Stimulated activated CD4-positive, alpha-beta T cell treated with anti-CD3 and anti-CD28 coated beads, Interleukin-4, amount 100 ng/mL, for 48 hours (primary cell): ENCODE data around the gene HSF2BP.
A peak's percentile ranks its signal among the peaks of the same experiment; 100 is the strongest.
"Not testable (repeated sequence)": the region's sequence is repeated elsewhere in the genome, so short reads cannot be mapped to it uniquely, and the experiment has no call there.

Experiments used
- DNase-seq, 2 donors: peaks; one replicate each; pipeline ENCODE4 v3.0.0-alpha.2; 2020; ENCODE audit warnings: low read depth in 2 of 2

HSF2BP gene

DNA sequence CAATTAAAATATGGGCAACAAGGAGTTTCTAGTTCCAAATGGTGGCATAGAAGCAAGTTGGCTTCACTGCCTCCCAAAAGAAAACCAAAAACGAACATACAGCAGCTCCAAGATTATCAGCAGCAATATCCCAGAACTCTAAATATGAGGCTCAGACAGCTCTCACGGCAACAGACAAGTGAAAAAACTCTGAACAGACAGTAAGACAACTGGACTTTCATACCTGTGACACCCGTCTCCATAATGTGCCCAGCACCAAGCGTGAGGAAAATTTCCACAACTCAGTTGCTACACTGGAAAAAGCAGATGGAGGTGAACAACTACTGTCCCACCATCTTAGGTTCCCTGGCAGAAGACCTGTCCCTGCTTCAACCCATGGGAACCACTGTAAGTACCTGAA, 39.9 kb downstream of the HSF2BP start:
- DNase-seq: no peak

DNA sequence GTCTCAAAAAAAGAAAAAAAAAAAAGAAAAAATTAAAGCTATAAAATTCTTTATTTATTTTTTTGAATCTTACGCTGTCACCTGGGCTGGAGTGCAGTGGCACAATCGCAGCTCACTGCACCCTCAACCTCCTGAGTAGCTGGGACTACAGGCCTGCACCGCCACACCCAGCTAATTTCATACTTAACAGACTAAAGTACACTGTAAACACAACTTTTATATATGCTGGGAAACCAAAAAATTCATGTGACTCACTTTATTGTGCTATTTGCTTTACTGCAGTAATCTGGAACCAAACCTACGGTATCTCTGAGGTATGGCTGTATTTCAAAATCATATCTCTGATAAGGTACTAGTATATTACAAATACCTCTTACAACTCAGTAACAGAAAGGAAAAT, 40.3 kb downstream of the HSF2BP start:
- no peak for DNase-seq

DNA sequence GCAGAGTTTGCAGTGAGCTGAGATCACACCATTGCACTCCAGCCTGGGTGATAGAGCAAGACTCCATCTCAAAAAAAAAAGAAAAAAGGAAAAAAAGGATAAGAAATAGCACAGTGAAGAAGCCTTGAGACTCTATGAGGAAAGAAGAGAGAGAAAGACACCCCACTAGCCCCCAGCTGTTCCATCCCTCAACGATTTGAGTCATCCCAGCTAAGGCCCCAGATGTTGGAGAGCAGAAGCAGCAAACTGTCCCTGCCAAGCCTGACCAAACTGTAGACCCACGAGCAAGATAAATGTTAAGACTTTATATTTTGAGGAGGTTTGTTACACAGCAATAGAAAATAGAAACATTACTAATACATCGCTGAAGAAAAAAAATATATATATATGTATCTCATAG, 42.4 kb downstream of the HSF2BP start:
- DNase-seq: not testable (repeated sequence)

DNA sequence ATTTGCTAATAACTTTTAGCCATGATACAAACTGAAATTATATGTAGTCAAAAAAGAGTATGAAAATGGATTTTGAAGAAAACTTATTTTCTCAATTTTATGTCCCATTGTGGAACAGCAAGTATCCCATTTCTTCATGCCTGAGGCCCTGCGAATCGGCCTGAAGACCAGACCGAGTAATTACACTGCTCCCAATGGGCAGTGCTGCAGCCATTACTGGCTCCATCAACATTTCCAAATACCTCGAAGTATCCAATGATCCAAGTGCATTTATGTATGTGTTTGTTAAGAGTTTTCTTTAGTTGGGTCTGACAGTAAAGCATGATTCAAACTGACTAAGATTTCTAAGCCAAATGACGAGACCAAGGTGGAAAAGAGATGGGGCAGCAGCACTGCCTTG, 44.4 kb downstream of the HSF2BP start:
- DNase-seq: no peak

DNA sequence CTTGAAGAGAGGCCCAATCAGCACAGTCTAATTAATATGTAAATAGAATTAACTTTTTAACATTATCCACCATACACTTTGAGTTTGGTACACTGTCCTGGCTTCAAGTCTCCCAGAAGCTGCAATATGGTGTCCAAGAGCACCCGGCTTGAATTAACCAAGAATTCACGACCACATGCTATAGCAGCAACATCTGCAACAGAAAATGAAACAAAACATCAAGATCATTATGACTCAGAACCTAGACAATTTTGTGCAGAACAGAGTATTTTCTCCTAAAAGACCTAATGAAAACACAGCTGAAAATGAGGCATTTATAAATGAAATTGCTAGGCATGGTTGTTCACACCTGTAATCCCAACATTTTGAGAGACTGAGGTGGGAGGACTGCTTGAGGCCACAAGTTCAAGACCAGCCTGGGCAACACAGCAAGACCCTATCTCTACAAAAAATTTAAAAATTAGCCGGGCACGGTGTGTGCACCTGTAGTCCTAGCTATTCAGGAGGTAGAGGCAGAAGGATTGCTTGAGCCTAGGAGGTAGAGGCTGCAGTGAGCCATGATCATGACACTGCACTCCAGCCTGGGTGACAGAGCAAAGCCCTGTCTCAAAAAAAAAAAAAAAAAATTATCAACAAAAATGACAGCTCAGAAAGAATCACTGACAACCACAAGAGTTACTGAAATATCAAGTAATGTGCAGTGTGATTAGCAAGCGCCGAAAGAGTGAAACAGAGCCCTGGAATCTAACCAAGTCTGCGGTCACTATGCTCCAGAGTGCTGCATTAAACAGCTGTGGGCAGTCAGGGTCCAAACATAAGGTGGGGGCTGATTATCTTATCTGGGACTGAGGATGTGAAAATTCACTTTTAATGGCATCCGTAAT, 45.3 kb downstream of the HSF2BP start:
- no peak for DNase-seq

DNA sequence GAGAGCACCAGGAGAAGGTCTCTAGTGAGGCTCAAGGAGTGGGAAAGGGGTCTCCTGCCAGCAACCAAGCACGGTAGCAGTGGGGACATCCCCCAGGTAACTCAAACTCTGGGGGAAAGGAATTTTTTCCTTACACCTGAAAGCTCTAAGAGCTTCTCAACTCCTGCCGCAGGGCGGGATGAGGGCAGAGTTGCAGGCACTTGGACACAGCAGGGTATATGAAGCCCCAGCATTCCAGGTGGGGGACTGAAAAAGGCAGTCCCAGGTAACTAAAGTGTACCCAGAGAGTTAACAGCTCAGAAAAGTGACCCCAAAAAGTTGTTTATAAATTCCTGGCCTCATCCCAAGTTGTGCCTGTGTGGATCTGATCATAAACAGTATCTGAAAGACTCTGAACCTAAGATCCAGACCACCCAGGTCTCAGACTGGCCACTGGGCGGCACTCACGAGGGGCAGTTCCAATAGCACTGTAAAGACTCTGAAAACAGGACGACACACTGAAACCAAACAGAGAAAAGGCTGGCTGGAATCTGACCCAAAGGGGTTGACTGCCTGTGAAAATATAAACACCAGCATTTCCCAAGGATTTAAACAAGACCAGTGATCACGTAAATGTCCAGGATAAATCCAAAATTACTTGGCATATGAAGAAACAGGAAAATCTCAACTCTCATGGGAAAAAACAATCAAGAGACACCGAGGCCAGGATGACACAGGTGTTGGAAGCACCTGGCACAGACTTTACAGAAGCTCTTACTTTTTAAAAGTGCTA, 47.5 kb downstream of the HSF2BP start:
- DNase-seq: peak; percentile 6 to 9

DNA sequence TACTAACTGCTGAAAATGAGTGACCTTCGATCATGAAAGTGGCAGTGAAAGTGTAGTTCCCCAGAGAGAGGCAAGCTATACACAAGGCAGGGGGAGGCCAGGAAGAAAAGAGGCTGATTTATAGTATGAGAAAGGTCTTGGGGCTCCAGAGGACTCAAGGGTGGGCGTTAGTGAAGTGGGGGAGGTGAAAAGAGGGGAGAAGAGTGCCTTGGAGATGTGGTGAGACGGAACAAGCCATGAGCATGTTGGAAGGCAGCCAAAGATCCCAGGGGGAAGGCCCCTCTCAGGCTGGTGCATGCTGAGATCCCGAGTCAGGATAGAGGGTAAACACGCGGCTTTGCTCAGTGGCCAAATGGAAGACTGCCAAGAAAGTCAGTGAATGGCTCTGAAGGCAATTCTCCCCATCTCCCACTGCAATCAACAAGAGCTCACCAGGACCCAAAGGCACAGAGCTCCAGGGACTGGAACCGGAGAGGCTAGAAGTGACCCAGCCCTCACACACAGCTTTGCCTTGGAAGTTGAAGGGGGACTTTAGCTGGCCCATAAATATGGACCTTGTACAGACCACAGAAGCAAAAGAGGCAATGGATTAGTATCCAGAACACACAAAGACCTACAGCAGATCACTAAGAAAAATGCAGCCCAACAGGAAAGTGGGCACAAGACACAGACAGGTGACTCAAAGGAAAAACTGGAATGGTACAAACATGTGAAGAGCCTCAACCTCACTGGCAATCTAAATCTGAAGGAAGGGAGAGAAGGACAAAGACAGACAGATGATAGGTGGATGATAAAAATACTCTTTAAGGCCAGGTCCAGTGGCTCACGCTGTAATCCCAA, 49.6 kb downstream of the HSF2BP start:
- no peak for DNase-seq

DNA sequence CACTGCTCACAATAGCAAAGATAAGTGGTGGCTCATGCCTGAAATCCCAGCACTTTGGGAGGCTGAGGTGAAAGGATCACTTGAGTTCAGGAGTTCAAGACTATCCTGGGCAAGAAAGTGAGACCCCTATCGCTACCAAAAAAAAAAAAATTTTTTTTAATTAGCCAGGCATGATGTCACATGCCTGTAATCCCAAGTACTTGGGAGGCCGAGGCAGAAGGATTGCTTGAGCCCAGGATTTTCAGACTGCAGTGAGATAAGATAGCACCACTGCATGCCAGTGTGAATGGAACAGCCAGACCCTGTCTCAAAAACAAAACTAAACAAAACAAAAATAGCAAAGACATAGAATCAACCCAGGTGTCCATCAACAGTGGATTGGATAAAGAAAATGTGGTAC, 50.6 kb downstream of the HSF2BP start:
- no peak for DNase-seq

DNA sequence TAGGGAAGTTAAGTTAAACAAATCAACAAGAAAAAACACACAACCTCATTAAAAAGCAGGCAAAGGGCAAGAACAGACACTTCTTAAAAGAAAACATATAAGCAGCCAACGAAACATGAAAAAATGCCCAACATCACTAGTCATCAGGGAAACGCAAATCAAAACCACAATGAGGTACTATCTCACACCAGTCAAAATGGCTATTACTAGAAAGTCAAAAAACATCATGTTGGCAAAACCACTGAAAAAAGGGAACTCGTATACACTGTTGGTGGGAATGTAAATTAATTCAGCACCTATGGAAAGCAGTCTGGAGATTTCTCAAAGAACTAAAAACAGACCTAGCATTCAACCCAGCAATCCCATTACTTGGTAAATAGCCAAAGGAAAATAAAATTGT, 51.1 kb downstream of the HSF2BP start:
- no peak for DNase-seq

DNA sequence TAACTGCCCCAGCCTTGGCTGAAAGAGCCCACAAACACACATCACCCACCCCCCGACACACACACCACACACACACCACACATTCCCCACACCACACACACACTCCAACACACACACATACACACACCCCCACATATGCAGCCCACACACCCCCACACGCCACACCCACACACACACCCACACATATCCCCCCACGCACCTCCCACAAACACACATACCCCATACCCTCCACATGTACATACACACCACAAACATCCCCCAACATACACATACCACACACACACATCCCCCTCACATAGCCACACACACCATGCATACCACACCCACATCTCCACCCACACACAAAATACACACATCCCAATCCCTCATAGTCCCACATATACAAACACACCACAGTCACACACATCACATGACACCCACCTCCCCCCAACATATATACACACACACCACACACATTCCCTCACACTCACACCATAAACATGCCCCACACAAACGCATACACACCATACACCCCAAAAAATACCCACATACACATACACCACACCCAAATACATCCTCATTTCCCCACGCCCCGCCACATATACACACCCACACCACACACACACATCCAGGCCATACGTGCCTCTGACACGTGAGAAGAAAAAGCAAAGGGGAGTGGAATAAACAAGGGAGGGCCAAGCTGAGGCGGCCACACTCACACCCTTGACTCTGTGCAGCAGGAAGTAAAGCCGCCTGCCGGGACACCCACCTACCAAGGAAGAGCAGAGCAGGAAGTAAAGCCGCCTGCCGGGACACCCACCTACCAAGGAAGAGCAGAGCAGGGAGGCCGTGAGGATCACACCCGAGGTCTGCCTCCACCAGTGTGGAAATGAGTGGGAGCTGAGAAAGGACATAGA, 53.7 kb downstream of the HSF2BP start:
- DNase-seq: no peak

DNA sequence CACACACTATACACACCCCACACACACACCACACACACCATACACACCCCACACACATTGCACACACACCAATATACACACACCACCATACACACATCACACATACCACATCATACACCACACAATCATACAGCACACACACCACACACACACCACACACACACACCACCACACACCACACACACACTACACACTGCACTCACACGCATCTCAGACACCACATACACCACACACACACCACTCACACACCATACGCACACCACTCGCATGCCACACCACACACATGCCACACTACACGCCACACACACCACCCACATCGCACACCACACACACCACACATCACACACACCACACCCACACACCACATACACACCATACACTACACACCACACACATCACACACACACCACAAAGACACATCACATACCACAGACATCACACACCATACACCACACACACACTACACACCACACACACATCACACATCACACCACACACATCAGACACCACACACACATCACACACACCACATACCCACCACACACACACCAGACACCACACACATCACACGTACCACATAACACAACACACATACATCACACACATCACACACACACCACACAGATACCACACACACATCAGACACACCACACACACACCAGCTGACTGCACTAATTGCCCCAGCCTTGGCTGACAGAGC, 54.6 kb downstream of the HSF2BP start:
- no peak for DNase-seq

DNA sequence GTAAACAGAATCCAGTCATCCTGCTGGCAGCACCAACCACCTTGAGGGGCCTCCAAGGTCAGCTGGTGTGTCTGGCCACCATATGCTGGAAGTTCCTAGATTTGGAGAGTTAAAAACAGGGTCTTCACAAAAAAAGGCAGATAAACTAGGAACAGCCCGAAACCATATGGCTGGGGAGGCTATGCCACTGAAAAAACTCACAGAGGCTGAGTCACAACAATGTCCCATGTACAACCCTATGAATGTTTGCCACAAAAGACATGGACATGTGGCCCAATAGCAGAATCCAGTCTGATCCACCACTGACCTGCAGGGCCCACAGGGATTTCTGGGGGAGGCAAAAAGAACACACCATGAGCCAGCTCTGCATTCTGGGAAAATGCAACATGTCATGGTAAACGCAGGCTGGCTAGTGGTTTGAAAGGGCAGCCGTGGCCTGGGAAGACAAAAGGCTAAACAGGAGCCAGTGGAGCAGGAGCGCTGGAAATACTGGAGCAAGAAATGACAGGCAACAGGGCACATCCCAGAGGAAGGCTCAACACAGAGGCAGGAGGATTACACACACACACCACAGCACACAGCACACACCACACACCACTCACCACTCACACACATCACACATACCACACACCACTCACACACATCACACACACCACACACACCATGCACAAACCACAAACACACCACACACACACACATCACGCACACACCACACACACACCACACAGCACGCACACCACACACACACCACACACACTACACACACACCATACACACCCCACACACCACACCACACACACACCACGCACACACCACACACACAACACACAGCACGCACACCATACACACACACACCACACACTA, 55.4 kb downstream of the HSF2BP start:
- DNase-seq: no peak

DNA sequence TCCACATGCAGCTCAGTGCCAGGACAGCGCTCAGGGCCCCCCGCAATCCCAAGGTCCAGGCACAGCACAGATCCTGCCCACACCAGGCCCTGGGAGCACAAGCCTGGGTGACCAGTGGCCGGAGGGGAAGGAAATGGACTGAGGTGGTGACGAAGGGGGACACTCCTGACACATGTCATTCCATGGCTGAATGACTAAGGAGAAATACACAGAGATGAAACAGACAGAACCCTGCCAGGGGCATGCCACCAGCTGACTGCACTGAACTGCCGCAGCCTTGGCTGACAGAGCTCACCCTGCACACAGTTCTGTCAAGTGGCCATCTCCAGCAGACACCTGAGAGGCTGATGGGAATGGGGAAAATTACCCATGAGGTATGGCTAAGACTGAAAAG, 56.1 kb downstream of the HSF2BP start:
- DNase-seq: no peak

DNA sequence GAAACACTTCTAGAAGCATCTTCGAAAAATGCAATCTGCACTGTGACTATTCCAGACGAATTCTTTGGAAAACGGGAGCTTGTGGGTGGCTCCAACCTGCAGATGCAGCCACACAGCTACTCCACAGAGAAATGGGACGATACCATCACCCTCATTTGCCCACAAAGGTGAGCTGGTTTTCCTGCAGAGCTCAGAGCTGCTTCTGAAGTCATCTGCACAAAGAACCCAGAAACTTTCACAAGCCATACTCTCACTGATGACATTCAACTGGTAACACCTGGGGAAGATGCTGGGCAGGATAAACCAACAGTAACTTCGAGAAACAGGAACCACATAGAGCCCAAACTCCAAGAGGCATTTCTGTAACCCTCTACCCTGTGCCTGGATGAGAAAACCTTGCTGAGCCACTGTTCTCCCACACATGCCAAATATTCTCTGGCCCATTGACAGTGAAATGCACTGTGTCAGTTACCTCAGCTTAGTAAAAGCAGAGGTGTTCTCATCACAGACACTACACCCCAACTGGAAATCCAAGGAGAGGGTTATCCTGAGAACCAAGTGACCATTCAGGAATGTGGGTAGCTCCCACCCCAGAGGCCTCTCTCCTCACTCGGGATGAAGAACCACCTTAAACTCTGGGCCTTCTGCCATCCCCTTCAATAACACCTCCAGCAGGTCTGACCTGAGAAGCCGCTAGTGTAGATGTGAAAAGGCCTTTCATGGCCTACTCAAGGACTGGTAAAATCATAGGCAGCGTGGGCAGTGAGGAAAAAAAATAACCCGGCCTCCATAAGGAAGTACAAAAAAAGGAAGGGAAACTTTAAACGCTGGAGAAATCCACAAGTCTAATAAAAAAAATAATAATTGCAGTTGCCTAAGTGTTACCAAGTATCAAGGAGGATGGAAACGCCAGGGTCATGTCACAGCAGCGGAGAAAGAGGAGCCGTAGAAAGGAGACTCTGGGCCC, 56.7 kb downstream of the HSF2BP start:
- no peak for DNase-seq

DNA sequence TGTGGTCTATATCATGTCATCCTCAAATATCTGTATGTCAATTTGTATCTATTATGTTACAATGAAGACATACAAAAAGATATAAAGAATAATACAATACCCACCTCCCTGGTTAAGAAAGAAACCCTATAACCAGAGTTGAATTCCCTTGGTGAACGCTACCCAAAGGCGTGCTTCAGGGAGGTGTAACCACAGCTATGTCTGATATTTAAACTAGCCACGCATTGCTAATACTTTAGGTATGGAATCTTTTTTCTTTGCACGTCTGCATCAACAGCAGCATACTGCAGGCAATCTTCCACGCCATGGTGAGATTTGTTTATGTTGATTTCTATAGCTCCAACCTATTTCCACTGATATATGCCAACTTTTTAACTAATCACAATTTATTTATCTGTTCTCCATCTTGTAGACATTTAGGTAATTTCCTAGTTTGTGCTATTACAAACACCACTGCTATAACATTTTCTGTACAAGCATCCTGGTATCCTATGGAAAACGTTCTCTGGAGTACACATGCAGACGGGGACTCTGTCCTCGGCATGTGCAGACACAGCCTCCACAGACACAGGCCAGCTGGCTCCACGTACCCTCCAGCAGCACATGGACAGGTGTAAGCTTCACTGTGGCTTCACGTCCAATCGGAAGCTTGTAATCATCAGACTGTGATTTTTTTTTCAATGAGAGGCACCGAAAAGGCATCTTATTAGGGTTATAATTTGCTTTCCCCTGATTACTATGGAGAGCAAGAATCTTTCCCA, 58.5 kb downstream of the HSF2BP start:
- no peak for DNase-seq

DNA sequence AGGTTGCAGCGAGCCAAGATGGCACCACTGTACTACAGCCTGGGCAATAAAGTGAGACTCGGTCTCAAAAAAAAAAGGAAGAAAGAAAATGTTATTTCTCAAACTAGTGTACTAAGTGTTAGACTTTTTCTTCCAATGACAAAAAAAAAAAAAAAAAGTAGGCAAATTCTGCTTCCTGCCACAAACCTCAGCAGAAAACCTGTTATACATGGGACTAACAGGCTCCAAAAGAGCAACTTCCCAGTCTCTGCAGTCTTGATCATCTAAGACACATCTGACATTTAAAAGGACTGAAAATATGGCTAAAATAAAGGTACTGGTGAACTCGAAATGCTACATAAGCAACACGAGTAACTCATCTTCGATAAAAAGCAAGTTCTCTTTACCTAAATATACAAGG, 59.6 kb downstream of the HSF2BP start:
- no peak for DNase-seq

DNA sequence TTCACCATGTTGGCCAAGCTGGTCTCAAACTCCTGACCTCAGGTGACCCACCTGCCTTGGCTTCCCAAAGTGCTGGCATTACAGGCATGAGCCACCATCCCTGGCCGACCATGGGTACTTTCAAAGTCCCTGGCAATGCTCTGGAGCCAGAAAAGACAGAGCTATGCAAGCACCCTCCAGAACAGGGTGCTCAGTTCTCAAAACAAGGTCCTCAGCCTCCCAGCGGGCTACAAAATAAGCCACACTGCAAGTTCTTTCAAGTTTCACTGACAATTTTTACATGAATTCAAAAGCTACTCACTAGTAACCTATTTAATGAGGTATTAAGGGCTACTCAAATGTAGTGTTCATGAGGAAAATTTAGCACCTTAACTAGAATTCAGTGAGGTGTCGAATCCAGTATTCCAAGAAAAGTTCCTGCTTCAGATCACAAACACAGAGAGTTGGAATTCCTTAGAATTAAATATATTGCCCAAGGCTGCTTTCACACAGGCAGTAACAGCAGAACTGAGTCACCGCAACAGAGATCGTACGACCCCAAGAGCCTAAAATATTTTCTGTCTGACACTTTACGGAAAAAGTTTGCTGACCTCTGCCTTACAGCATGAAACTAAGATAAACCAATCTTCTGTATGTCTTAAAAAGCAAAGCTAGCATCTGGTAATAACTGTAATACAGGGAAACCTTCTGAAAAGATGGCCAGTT, 60.7 kb downstream of the HSF2BP start:
- DNase-seq: no peak
